DND-41 (cell line): ENCODE measurements around the gene SRRM3.

Experiments
- EZH2 ChIP-seq: IDR thresholded peaks from 3 replicates; pipeline ENCODE4 v1.6.1; 2012; ENCODE audit warnings: borderline replicate concordance, low read depth, mild to moderate bottlenecking, moderate library complexity, low read length, inconsistent platforms; ENCODE audit not compliant: severe bottlenecking
- TF ChIP-seq, protein P1 (sequence below): IDR thresholded peaks from 2 replicates; pipeline ENCODE4 v1.5.1; 2012; ENCODE audit warnings: borderline replicate concordance, low read length, moderate library complexity, mild to moderate bottlenecking; ENCODE audit not compliant: poor library complexity, severe bottlenecking; ENCODE audit errors: extremely low read depth

DNA sequence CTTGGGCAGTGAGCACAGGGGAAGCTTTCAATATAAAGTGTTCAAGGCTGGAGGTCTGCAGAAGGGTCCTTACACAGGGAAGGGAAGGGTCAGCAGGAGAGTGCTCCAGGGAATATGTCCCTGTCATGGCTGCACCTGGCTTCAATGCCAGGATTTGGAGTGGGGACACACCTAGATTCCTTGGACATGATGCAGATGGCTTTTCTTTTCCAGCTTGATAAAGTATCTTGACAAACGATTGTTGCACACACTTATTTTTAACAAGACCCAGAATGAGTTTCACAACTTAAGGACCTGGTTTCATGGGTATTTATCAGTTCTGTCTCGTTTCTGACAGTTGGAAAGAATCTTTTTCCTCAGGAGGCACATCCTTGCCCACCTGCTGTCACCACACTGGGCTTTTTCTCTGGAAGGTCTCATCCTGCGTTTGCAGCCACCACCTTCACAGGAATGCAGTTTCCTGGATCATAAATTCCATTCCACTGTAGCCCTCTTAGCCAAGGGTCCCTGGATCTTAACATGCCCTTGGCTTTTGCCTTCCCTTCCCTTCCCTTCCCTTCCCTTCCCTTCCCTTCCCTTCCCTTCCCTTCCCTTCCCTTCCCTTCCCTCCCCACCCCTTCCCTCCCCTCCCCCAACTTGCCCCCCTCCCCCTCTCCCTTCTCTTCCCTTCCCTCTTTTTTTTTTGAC lies 21.7 kb downstream of the SRRM3 start:
- TF ChIP-seq, protein P1, sequence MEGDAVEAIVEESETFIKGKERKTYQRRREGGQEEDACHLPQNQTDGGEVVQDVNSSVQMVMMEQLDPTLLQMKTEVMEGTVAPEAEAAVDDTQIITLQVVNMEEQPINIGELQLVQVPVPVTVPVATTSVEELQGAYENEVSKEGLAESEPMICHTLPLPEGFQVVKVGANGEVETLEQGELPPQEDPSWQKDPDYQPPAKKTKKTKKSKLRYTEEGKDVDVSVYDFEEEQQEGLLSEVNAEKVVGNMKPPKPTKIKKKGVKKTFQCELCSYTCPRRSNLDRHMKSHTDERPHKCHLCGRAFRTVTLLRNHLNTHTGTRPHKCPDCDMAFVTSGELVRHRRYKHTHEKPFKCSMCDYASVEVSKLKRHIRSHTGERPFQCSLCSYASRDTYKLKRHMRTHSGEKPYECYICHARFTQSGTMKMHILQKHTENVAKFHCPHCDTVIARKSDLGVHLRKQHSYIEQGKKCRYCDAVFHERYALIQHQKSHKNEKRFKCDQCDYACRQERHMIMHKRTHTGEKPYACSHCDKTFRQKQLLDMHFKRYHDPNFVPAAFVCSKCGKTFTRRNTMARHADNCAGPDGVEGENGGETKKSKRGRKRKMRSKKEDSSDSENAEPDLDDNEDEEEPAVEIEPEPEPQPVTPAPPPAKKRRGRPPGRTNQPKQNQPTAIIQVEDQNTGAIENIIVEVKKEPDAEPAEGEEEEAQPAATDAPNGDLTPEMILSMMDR = no peak
- TF ChIP-seq EZH2 = no peak
